ENCODE measurements around the gene DUSP1.

DUSP1 gene

GRCh38 chr5:172797771-172798191 lies 26.8 kb upstream of the DUSP1 start:
- TF ChIP-seq, protein P1, sequence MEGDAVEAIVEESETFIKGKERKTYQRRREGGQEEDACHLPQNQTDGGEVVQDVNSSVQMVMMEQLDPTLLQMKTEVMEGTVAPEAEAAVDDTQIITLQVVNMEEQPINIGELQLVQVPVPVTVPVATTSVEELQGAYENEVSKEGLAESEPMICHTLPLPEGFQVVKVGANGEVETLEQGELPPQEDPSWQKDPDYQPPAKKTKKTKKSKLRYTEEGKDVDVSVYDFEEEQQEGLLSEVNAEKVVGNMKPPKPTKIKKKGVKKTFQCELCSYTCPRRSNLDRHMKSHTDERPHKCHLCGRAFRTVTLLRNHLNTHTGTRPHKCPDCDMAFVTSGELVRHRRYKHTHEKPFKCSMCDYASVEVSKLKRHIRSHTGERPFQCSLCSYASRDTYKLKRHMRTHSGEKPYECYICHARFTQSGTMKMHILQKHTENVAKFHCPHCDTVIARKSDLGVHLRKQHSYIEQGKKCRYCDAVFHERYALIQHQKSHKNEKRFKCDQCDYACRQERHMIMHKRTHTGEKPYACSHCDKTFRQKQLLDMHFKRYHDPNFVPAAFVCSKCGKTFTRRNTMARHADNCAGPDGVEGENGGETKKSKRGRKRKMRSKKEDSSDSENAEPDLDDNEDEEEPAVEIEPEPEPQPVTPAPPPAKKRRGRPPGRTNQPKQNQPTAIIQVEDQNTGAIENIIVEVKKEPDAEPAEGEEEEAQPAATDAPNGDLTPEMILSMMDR (conservative IDR thresholded peaks at IDR 0.05; ENCODE audit: low read depth, low read length), result no peak
- no peak for DNase-seq (ENCODE audit: low read depth)
- no peak overlapping the region for H3K4me3 ChIP-seq (ENCODE audit: low read length)

GRCh38 chr5:172796306-172796705 lies 25.3 kb upstream of the DUSP1 start:
- H3K4me3 ChIP-seq (ENCODE audit: low read length), result no peak overlapping the region
- no peak for DNase-seq (ENCODE audit: low read depth)
- TF ChIP-seq, protein P1 (conservative IDR thresholded peaks at IDR 0.05; ENCODE audit: low read depth, low read length), result no peak

GRCh38 chr5:172795318-172795977 lies 24.5 kb upstream of the DUSP1 start:
- no peak for DNase-seq (ENCODE audit: low read depth)
- H3K4me3 ChIP-seq (ENCODE audit: low read length), result no peak overlapping the region
- TF ChIP-seq, protein P1 (conservative IDR thresholded peaks at IDR 0.05; ENCODE audit: low read depth, low read length), result no peak

GRCh38 chr5:172793577-172794488 lies 22.8 kb upstream of the DUSP1 start:
- DNase-seq (ENCODE audit: low read depth), result no peak
- TF ChIP-seq, protein P1 (conservative IDR thresholded peaks at IDR 0.05; ENCODE audit: low read depth, low read length), result no peak
- H3K4me3 ChIP-seq (ENCODE audit: low read length), result no peak overlapping the region

GRCh38 chr5:172792701-172793570 lies 21.9 kb upstream of the DUSP1 start:
- no peak for DNase-seq (ENCODE audit: low read depth)
- TF ChIP-seq, protein P1 (conservative IDR thresholded peaks at IDR 0.05; ENCODE audit: low read depth, low read length), result no peak
- no peak overlapping the region for H3K4me3 ChIP-seq (ENCODE audit: low read length)

DNA sequence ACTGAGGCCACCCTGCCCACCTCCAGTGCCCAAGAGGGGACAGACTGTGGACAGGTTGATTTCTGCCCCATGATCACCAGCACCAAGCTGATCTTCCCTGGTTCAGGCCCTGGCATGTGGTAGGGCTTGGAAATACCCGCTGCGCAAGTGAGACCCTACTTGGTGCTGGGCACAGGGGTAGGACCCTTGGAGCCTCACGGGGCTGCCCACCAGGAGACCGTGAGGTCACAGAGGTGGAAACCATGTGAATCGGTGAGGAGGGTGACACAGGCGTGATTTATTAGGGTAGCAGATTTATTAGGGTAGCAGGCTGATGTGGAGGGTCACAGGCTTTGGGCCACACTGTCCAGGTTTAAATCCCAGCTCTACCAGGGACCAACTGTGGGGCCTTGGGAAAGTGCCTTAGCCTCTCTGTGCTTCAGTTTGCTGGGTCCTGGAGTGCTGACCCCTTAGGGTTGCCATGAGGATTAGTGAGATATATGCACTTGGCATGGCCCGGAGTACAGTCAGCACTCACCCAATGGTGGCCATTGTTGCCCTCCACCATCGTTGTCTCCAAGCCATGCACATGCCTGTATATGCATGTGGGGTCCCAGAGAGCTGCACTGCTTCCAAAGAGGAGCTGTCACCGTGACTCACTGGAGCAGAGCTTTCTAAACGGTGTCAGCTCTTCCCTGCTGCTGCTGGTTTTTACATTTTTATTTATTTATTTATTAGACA lies 20.9 kb upstream of the DUSP1 start:
- H3K4me3 ChIP-seq (ENCODE audit: low read length), result no peak overlapping the region
- DNase-seq (ENCODE audit: low read depth), result no peak
- TF ChIP-seq, protein P1 (conservative IDR thresholded peaks at IDR 0.05; ENCODE audit: low read depth, low read length), result no peak
